GM12801 (cell line): Measurements from ENCODE around the gene ZNF565.

ENCODE experiments used
- CTCF ChIP-seq: IDR thresholded peaks from one replicate; pipeline ENCODE4 v1.5.1; 2011; ENCODE audit warnings: control low read depth; ENCODE audit not compliant: insufficient read length; ENCODE audit errors: extremely low read depth

The ZNF565 gene

GRCh38 chr19:36207605-36208252, 6.7 kb downstream of the ZNF565 start:
- no peak for TF ChIP-seq CTCF

- no peak for TF ChIP-seq CTCF
Measured at GRCh38 chr19:36203293-36203692, 11.2 kb downstream of the ZNF565 start.

- no peak for TF ChIP-seq CTCF
Measured at GRCh38 chr19:36201684-36202083, 12.8 kb downstream of the ZNF565 start.

- no peak for TF ChIP-seq CTCF
Measured at GRCh38 chr19:36198119-36198518, 16.3 kb downstream of the ZNF565 start.

GRCh38 chr19:36196249-36196648, 18.2 kb downstream of the ZNF565 start:
- TF ChIP-seq CTCF: no peak

GRCh38 chr19:36183245-36183628, 31.2 kb downstream of the ZNF565 start:
- TF ChIP-seq CTCF: no peak

- TF ChIP-seq CTCF: no peak
Measured at GRCh38 chr19:36182612-36183244, 31.7 kb downstream of the ZNF565 start.

- no peak for TF ChIP-seq CTCF
Measured at GRCh38 chr19:36172852-36173251, 41.6 kb downstream of the ZNF565 start.
